CD4-positive, alpha-beta T cell (primary cell): ENCODE results near the gene CDC42EP3. TPM values are rescaled to one million over a fixed set of nuclear protein-coding genes. Genes with fewer than 3 reads are reported as not detected.

Source experiments
- ATAC-seq: fragments of 200-7000 bp; cut with Tn5 transposase; one replicate; pipeline ENCODE4 v1.10.0; 2022; ENCODE audit warnings: mild to moderate bottlenecking; ENCODE audit not compliant: poor library complexity
- CTCF ChIA-PET: fragments of 350-600 bp; sonication (Branson Sonifier 250); formaldehyde crosslinking; loops from one replicate; lab custom pipeline; 2021; ENCODE audit warnings: antibody characterized with exemption, inconsistent platforms; lab: Charles Lee
- POLR2A ChIA-PET: fragments of 350-600 bp; sonication (Branson Sonifier 250); formaldehyde crosslinking; loops from one replicate; lab custom pipeline; 2021; ENCODE audit warnings: antibody characterized with exemption, inconsistent platforms; lab: Charles Lee
- DNase-seq, 14 experiments: peaks; one replicate each; pipeline ENCODE4 v3.0.0-alpha.2; 2013 to 2020; ENCODE audit warnings: mixed read lengths in 2 of 14
- H3K27ac ChIP-seq, 2 donors: one replicate each; pipeline versions ENCODE4 v1.5.1 to v1.7.0; 2013; ENCODE audit warnings: low read length in 2 of 2, low read depth in 1 of 2, mild to moderate bottlenecking in 1 of 2
- H3K27me3 ChIP-seq, 2 experiments: 1 replicate in 1 of 2; 2 replicates in 1 of 2; pipeline versions ENCODE4 v1.6.1 to v1.7.0; 2013; ENCODE audit warnings: low read length in 2 of 2, control low read depth in 1 of 2, mild to moderate bottlenecking in 1 of 2, moderate library complexity in 1 of 2; ENCODE audit not compliant: insufficient read depth in 2 of 2, control insufficient read depth in 1 of 2
- H3K36me3 ChIP-seq: one replicate; pipeline ENCODE4 v1.6.1; 2013; ENCODE audit warnings: low read length, control low read depth; ENCODE audit not compliant: insufficient read depth
- H3K4me1 ChIP-seq: one replicate; pipeline ENCODE4 v1.6.1; 2013; ENCODE audit warnings: low read length, control low read depth; ENCODE audit not compliant: insufficient read depth
- H3K4me3 ChIP-seq: one replicate; pipeline ENCODE4 v1.5.1; 2013; ENCODE audit warnings: mild to moderate bottlenecking, low read length, moderate library complexity
- H3K9me3 ChIP-seq, 2 experiments: 1 replicate in 1 of 2; 2 replicates in 1 of 2; pipeline versions ENCODE4 v1.6.1 to v1.7.0; 2013; ENCODE audit warnings: low read length in 2 of 2, mild to moderate bottlenecking in 2 of 2, control low read depth in 1 of 2, moderate library complexity in 1 of 2; ENCODE audit not compliant: control insufficient read depth in 1 of 2, insufficient read depth in 1 of 2
- H3K27ac Mint-ChIP-seq: one replicate; pipeline ENCODE4 v1.8.0; 2020; ENCODE audit warnings: mixed read lengths
- H3K27me3 Mint-ChIP-seq: one replicate; pipeline ENCODE4 v1.8.0; 2021; ENCODE audit warnings: mixed read lengths
- H3K36me3 Mint-ChIP-seq: one replicate; pipeline ENCODE4 v1.8.0; 2021; ENCODE audit warnings: low read depth, mixed read lengths
- H3K4me1 Mint-ChIP-seq: one replicate; pipeline ENCODE4 v1.8.0; 2021; ENCODE audit warnings: low read depth, mixed read lengths
- H3K4me3 Mint-ChIP-seq: one replicate; pipeline ENCODE4 v1.8.0; 2020; ENCODE audit warnings: mild to moderate bottlenecking, mixed read lengths
- H3K9me3 Mint-ChIP-seq: one replicate; pipeline ENCODE4 v1.8.0; 2020; ENCODE audit warnings: mixed read lengths
- CTCF ChIP-seq: fragments of 200-600 bp; IDR thresholded peaks from one replicate; pipeline ENCODE4 v1.8.0; 2022; ENCODE audit warnings: antibody characterized with exemption, mild to moderate bottlenecking
- intact Hi-C, 2 experiments: fragments of 100-400 bp; cut with DNase I in 1 of 2; cut with micrococcal nuclease in 1 of 2; formaldehyde crosslinking; loops; one replicate each; pipeline versions ENCODE4 v1.15.1 to v1.9.0; 2023 to 2025; cut with DNase I, micrococcal nuclease
- total RNA-seq, 174 experiments: library from RNA in 2 of 174; stranded (reverse) in 2 of 174; gene quantifications; one replicate each; pipeline ENCODE4 v1.2.3 and lab custom pipeline; 2021 to 2026

Gene CDC42EP3
- total RNA-seq, 2 experiments from 2014 or later = 20.6 to 24.1 TPM

DNA sequence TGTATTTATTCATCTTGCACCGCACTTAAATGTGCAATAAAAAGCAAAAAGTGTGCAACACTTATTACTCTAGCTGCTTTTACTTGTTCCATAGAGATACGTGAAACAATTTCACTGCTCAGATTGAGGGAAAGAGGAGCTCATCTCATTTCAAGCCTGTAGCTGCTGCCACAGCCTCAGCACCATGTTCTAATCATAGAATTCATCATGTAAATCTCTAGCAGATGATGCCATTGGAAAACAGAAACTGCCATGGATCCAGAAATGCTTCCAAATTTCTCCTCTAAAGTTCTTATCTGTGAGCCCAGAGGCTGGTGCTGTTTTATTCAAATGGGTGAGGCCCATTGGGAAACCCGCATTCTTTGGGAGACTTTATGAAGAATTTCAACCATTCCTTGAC, 2.0 kb downstream of the CDC42EP3 start:
- H3K27me3 Mint-ChIP-seq = no peaks in the 10 kb centered on the region
- CTCF ChIA-PET = interaction anchor here (1.0 to 2.1 kb wide), 3 partner anchors 15 to 255 kb away, joined by 3 to 7 read pairs (median 6); no protein-coding TSS in a partner anchor
- no peak overlapping the region for H3K27ac ChIP-seq
- intact Hi-C loops = no loop called here
- no peak for TF ChIP-seq CTCF
- H3K4me1 ChIP-seq = peaks cover 55% of the 10 kb centered on the region
- peaks cover 20% of the 10 kb centered on the region for H3K36me3 ChIP-seq
- H3K4me3 Mint-ChIP-seq = peak overlapping the region; percentile 97
- peak overlapping the region; percentile 80 for H3K27ac Mint-ChIP-seq
- DNase-seq (no peak), ATAC-seq (no peak)
- H3K9me3 ChIP-seq = no peaks in the 10 kb centered on the region
- H3K36me3 Mint-ChIP-seq = peaks cover 32% of the 10 kb centered on the region
- H3K4me1 Mint-ChIP-seq = peaks cover 73% of the 10 kb centered on the region
- peak overlapping the region; percentile 76 for H3K4me3 ChIP-seq
- H3K27me3 ChIP-seq = no peaks in the 10 kb centered on the region
- POLR2A ChIA-PET = interaction anchor here (0.6 to 4.8 kb wide), 10 partner anchors 13 to 86 kb away, joined by 3 to 51 read pairs (median 7); no protein-coding TSS in a partner anchor
- no peaks in the 10 kb centered on the region for H3K9me3 Mint-ChIP-seq

GRCh38 chr2:37667704-37668103, 3.7 kb downstream of the CDC42EP3 start:
- ATAC-seq (no peak), DNase-seq (no peak)
- H3K4me1 ChIP-seq = peaks cover 69% of the 10 kb centered on the region
- H3K27ac ChIP-seq = peak overlapping the region in 1 of 2 donors; percentile 20
- Mint-ChIP-seq H3K4me3 (no peak overlapping the region), H3K27me3 (no peaks in the 10 kb centered on the region), H3K9me3 (no peaks in the 10 kb centered on the region), H3K27ac (peak overlapping the region; percentile 80), H3K4me1 (peaks cover 82% of the 10 kb centered on the region), H3K36me3 (peaks cover 43% of the 10 kb centered on the region)
- no peaks in the 10 kb centered on the region for H3K27me3 ChIP-seq
- intact Hi-C loops = loop anchor here in 1 of 2 experiments (2.0 kb wide), 1 partner anchor 15 kb away; no protein-coding TSS in a partner anchor
- H3K36me3 ChIP-seq = peaks cover 30% of the 10 kb centered on the region
- TF ChIP-seq CTCF = no peak
- no peaks in the 10 kb centered on the region for H3K9me3 ChIP-seq
- POLR2A ChIA-PET = interaction anchor here (1.2 to 3.9 kb wide), 2 partner anchors 8 to 68 kb away, joined by 3 to 31 read pairs; no protein-coding TSS in a partner anchor
- no peak overlapping the region for H3K4me3 ChIP-seq
- CTCF ChIA-PET = no interaction called here

DNA sequence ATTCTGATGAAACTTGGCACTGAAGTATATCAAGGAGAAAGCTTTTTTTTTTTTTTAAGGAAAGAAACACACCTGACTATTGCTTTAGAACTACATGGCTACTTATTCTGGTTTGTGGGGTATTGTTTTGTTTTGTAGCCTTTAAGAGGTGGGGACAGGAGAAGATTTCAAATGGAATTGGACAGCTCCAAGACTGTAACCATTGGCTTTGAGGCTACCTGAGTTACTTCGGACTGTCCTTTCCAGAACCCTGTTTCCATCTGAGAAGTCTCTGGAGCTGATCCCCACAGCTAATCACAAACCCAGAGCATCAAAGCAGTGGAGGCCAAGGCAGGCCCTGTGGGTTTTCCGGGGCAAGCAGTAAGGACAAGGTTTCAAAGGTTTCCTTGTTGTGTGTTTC, 4.7 kb downstream of the CDC42EP3 start:
- H3K27me3 Mint-ChIP-seq = no peaks in the 10 kb centered on the region
- H3K27me3 ChIP-seq = no peaks in the 10 kb centered on the region
- intact Hi-C loops = loop anchor here in 1 of 2 experiments (2.0 kb wide), 1 partner anchor 14 kb away; no protein-coding TSS in a partner anchor
- H3K4me3 Mint-ChIP-seq = no peak overlapping the region
- CTCF ChIA-PET = interaction anchor here (1.3 to 1.8 kb wide), 3 partner anchors 10 to 67 kb away, joined by 3 to 5 read pairs (median 3); no protein-coding TSS in a partner anchor
- H3K9me3 ChIP-seq = no peaks in the 10 kb centered on the region
- POLR2A ChIA-PET = interaction anchor here (0.6 to 2.0 kb wide), 7 partner anchors 8 to 117 kb away, joined by 3 to 9 read pairs (median 5); no protein-coding TSS in a partner anchor
- H3K4me3 ChIP-seq = no peak overlapping the region
- H3K27ac Mint-ChIP-seq = peak overlapping the region; percentile 48
- peaks cover 90% of the 10 kb centered on the region for H3K4me1 Mint-ChIP-seq
- ATAC-seq (no peak), DNase-seq (no peak)
- peaks cover 45% of the 10 kb centered on the region for H3K36me3 Mint-ChIP-seq
- H3K4me1 ChIP-seq = peaks cover 73% of the 10 kb centered on the region
- no peaks in the 10 kb centered on the region for H3K9me3 Mint-ChIP-seq
- H3K27ac ChIP-seq = no peak overlapping the region
- TF ChIP-seq CTCF = no peak
- peaks cover 30% of the 10 kb centered on the region for H3K36me3 ChIP-seq
